Left lung (tissue), 10 donors: ENCODE data around the gene MAPK9. TPM values are rescaled to one million over a fixed set of nuclear protein-coding genes. Genes with fewer than 3 reads are reported as not detected.

Experiments
- ATAC-seq: fragments of 200-7000 bp; cut with Tn5 transposase; one replicate; pipeline ENCODE4 v1.9.1; 2020; ENCODE audit warnings: moderate library complexity
- DNase-seq, 4 donors: peaks; one replicate each; pipeline ENCODE4 v3.0.0-alpha.2; 2013 to 2020
- H3K27ac ChIP-seq, 2 donors: fragments of 200-600 bp; sonication (generic) in 1 of 2; one replicate each; pipeline versions ENCODE4 v1.5.0 to v1.8.0; 2020 to 2021
- H3K27me3 ChIP-seq, 2 donors: fragments of 200-600 bp; sonication (generic) in 1 of 2; one replicate each; pipeline versions ENCODE4 v1.5.0 to v1.8.0; 2020 to 2021
- H3K36me3 ChIP-seq, 2 donors: fragments of 200-600 bp; sonication (generic) in 1 of 2; one replicate each; pipeline versions ENCODE4 v1.5.0 to v1.8.0; 2020 to 2021
- H3K4me1 ChIP-seq, 2 donors: fragments of 200-600 bp; one replicate each; pipeline ENCODE4 v1.8.0; 2021
- H3K4me3 ChIP-seq, 2 donors: fragments of 200-600 bp; sonication (generic) in 1 of 2; one replicate each; pipeline versions ENCODE4 v1.5.0 to v1.8.0; 2020 to 2021; ENCODE audit warnings: mild to moderate bottlenecking in 1 of 2
- H3K9me3 ChIP-seq, 2 donors: fragments of 200-600 bp; sonication (generic) in 1 of 2; one replicate each; pipeline versions ENCODE4 v1.5.0 to v1.8.0; 2020 to 2021
- intact Hi-C, 2 donors: fragments of 100-400 bp; cut with DNase I; formaldehyde crosslinking; loops; one replicate each; pipeline versions ENCODE4 v1.11.2 to v1.14.2; 2022
- polyA plus RNA-seq, 6 donors: library from polyadenylated mRNA; unstranded; fragments of 120-200 nt; gene quantifications; one replicate each; pipeline ENCODE4 v1.2.1, GENCODE V29; 2013; ENCODE audit not compliant: insufficient read length in 6 of 6
- total RNA-seq, 2 donors: library from RNA; stranded (reverse); fragmentation: NEBNext Ultra II Directional; extraction: Animal tissue kit (Norgen Biotek cat#: 25700); gene quantifications; one replicate each; pipeline ENCODE4 v1.2.1, GENCODE V29; 2021
- TF ChIP-seq, protein P1 (sequence below), 2 donors: fragments of 200-600 bp; sonication (generic) in 1 of 2; IDR thresholded peaks; one replicate each; pipeline versions ENCODE4 v1.5.0 to v1.8.0; 2021; ENCODE audit warnings: antibody characterized with exemption in 2 of 2
- donor health status: DM: no; HTN: yes; CAD: no.
- donor health status: DM: no; HTN: no; CAD: no.

MAPK9 gene
- total and polyA plus RNA-seq, 8 donors: 36.2 to 44.9 (median 38.4) TPM

DNA sequence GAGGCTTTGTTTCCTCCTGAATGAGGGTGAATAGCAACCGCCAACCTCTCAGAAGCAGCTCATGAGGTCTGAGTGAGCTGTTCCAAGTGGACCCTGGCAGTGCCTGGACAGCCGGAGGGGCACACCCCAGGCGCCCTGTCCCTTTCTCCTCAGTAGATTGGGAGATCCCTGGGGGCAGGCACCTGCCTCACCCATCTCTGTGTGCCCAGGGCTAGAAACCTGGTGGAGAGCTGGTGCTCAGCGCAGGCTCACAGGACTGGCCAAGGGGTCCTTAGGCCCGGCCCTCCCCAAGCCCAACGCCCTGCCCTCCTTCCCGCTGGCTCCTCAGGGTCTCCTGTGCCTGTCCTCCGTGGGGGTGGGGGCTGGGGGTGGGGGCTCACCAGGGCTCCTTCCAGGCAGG lies 14.9 kb upstream of the MAPK9 start:
- Histone ChIP-seq H3K4me3 (no peak overlapping the region), H3K9me3 (no peaks in the 10 kb centered on the region), H3K4me1 (no peaks in the 10 kb centered on the region), H3K27me3 (no peaks in the 10 kb centered on the region), H3K27ac (no peak overlapping the region), H3K36me3 (peaks cover 0 to 9% of the 10 kb centered on the region in 2 donors)
- ATAC-seq: no peak
- intact Hi-C loops: no loop called here
- TF ChIP-seq, protein P1, sequence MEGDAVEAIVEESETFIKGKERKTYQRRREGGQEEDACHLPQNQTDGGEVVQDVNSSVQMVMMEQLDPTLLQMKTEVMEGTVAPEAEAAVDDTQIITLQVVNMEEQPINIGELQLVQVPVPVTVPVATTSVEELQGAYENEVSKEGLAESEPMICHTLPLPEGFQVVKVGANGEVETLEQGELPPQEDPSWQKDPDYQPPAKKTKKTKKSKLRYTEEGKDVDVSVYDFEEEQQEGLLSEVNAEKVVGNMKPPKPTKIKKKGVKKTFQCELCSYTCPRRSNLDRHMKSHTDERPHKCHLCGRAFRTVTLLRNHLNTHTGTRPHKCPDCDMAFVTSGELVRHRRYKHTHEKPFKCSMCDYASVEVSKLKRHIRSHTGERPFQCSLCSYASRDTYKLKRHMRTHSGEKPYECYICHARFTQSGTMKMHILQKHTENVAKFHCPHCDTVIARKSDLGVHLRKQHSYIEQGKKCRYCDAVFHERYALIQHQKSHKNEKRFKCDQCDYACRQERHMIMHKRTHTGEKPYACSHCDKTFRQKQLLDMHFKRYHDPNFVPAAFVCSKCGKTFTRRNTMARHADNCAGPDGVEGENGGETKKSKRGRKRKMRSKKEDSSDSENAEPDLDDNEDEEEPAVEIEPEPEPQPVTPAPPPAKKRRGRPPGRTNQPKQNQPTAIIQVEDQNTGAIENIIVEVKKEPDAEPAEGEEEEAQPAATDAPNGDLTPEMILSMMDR (IDR thresholded peaks at IDR 0.05): no peak
- no peak for DNase-seq

DNA sequence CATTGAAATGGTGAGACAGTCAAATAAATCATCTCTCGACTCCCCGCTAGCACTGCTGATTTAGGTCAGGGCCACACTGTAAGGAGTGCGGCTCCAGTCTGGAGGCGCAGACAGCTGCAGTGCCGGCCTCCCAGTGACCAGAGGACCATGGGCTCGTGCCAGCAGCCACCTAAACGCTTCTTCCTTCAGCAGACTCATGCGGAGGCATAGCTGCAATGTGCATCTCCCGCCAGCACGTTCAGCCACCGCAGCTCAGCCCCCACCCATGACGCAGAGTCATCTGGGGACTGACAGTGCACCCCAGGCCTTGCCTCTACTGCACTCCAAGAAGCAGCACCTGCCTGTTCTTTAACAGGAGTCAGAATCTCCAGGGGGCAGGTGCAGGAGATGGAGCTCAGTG lies 13.6 kb upstream of the MAPK9 start:
- intact Hi-C loops: no loop called here
- peaks cover 0 to 6% of the 10 kb centered on the region in 2 donors for H3K36me3 ChIP-seq
- H3K27me3 ChIP-seq: no peaks in the 10 kb centered on the region
- H3K4me1 ChIP-seq: no peaks in the 10 kb centered on the region
- TF ChIP-seq, protein P1 (IDR thresholded peaks at IDR 0.05): no peak
- H3K27ac ChIP-seq: no peak overlapping the region
- DNase-seq (no peak), ATAC-seq (no peak)
- H3K9me3 ChIP-seq: no peaks in the 10 kb centered on the region
- H3K4me3 ChIP-seq: no peak overlapping the region

DNA sequence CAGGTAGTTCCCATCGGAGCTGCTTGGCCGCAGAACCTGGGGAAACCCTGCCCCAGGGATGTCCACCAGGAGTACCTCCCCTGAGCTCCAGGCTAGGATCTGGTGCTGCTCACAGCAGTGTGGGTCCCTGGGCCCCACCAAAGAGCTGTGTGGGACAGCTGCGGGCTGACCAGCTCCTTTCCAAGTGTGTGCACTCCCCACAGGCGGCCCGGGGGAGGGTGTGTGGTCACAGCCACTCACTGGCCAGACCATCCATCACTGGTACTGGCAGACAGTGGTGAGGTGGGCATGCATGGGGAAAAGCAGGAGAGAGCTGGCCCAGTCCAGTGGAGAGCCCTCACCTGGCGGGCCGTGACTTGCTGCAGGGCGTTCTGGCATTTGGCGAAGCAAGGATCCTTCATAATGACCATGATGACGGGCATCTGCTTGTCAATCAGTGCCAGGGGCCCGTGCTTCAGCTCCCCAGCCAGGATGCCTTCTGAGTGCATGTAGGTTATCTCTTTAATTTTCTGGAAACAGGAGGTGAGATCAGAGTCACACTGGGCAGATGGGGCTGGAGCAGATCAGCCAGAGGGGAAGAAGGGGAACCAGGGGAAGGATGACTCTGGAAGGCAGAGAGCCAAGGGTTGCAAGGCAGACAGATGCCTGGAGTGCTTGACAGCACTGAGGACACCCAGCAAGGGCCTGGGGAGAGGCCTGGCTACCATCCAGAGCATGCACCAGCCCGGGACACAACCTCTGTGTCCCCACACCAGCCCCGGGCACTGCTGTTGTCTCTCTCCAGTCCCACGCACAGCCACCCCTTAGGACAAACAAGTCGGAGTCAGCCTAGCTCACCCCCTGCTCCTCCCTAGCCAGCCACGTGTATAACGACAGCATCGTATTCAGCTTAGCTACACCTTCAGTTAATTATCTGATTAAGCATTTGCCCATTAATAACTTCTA lies 12.8 kb upstream of the MAPK9 start:
- Histone ChIP-seq H3K9me3 (no peaks in the 10 kb centered on the region), H3K27me3 (no peaks in the 10 kb centered on the region), H3K4me1 (no peaks in the 10 kb centered on the region), H3K27ac (no peak overlapping the region), H3K4me3 (no peak overlapping the region), H3K36me3 (peaks cover 0 to 6% of the 10 kb centered on the region in 2 donors)
- intact Hi-C loops: no loop called here
- TF ChIP-seq, protein P1 (IDR thresholded peaks at IDR 0.05): no peak
- DNase-seq (no peak), ATAC-seq (no peak)

DNA sequence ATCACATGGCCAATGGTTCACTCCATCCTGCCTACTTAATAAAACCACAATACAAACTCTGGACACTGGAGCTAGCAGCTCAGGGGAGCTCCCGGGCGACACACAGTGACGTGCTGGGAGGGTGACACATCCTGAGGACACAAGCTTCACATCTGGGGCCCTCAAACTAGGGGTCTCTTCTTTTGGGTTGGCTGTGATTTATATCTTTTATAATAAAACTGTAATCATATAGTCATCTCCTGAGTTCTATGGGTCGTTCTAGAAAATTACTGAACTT lies 12.1 kb upstream of the MAPK9 start:
- H3K9me3 ChIP-seq: no peaks in the 10 kb centered on the region
- no peak overlapping the region for H3K27ac ChIP-seq
- H3K36me3 ChIP-seq: peaks cover 0 to 6% of the 10 kb centered on the region in 2 donors
- ATAC-seq (no peak), DNase-seq (no peak)
- H3K4me3 ChIP-seq: no peak overlapping the region
- intact Hi-C loops: no loop called here
- no peaks in the 10 kb centered on the region for H3K4me1 ChIP-seq
- TF ChIP-seq, protein P1 (IDR thresholded peaks at IDR 0.05): no peak
- no peaks in the 10 kb centered on the region for H3K27me3 ChIP-seq

DNA sequence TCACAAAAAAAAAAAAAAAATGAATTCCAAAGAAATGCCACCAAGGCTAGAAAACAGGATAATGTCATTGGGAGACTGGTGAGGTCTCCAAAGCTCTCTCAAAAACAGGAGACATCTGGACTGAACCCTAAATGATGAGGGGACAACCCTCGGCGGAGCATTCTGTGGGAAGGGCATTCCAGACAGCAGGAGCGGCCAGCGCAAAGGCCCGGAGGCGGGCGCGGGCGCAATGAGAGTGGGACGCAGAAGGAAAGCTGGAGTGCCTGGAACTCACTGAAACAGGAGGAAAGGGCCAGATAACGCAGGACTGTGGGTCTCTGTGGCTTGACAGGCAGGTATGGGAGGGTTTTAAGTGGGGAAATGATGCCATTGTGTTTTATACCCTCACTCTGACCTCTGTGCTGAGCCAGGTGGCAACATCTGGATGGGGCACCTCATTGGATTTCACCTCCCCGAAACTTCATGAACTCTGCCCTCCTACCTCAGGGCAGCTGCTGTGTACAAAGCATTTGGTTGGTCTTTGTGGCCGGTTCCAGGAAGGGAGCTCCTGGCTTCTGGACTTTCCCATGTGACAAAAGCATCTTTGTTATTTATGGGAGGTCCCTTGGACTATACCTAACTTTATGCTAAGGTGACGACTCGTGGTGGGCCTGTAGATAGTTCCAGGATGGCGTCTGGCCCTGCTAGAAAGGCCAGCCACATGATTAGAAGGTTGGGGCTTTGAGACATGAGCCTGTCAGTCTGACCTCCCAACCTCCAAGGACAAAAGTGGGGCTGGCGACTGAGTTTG lies 11.5 kb upstream of the MAPK9 start:
- Histone ChIP-seq H3K27me3 (no peaks in the 10 kb centered on the region), H3K27ac (no peak overlapping the region), H3K4me1 (no peaks in the 10 kb centered on the region), H3K4me3 (no peak overlapping the region), H3K9me3 (no peaks in the 10 kb centered on the region), H3K36me3 (peaks cover 0 to 6% of the 10 kb centered on the region in 2 donors)
- DNase-seq (no peak), ATAC-seq (no peak)
- intact Hi-C loops: no loop called here
- TF ChIP-seq, protein P1 (IDR thresholded peaks at IDR 0.05): no peak
